GM12878 (cell line): ENCODE results near the gene IFIT1. TPM values are rescaled to one million over a fixed set of nuclear protein-coding genes. Genes with fewer than 3 reads are reported as not detected.

ENCODE experiments used
- JUND ChIP-seq: IDR thresholded peaks from 2 replicates; pipeline ENCODE4 v1.6.1; 2012; ENCODE audit warnings: low read depth, mild to moderate bottlenecking, low read length, improper control_type of control experiment, moderate library complexity
- KLF5 ChIP-seq: fragments of 450-650 bp; IDR thresholded peaks from 2 replicates; pipeline ENCODE4 v1.6.1; 2014; ENCODE audit warnings: mild to moderate bottlenecking; ENCODE audit not compliant: partially characterized antibody
- MEF2A ChIP-seq: IDR thresholded peaks from 2 replicates; pipeline ENCODE4 v1.6.1; 2011; ENCODE audit warnings: low read depth, mild to moderate bottlenecking, low read length, moderate library complexity; ENCODE audit not compliant: insufficient read depth
- MEF2B ChIP-seq: fragments of 450-650 bp; IDR thresholded peaks from 2 replicates; pipeline ENCODE4 v1.6.1; 2018; ENCODE audit warnings: mild to moderate bottlenecking, moderate library complexity; ENCODE audit not compliant: partially characterized antibody, poor library complexity, severe bottlenecking
- MXI1 ChIP-seq: fragments of 150-350 bp; IDR thresholded peaks from 2 replicates; pipeline ENCODE4 v1.6.1; 2011; ENCODE audit warnings: low read depth, mild to moderate bottlenecking, inconsistent platforms, low read length, improper control_type of control experiment
- PRDM15 ChIP-seq: fragments of 450-650 bp; formaldehyde crosslinking; IDR thresholded peaks from 2 replicates; pipeline ENCODE4 v1.4.0; 2020; ENCODE audit warnings: mild to moderate bottlenecking, moderate library complexity
- RELA ChIP-seq: fragments of 450-650 bp; IDR thresholded peaks from 2 replicates; pipeline ENCODE4 v1.8.0; 2014; ENCODE audit warnings: borderline replicate concordance; ENCODE audit not compliant: partially characterized antibody
- RELB ChIP-seq: fragments of 450-650 bp; IDR thresholded peaks from 2 replicates; pipeline ENCODE4 v1.6.1; 2017; ENCODE audit warnings: low read depth, mild to moderate bottlenecking, moderate library complexity
- polyA plus RNA-seq, 11 experiments: library from polyadenylated mRNA; depleted of rRNA in 4 of 11; unstranded in 6 of 11; stranded (reverse) in 5 of 11; fragments of >200 nt; fragmentation: Nextera tagmentation in 4 of 11; fragmentation: Illumina TruSeq in 1 of 11; extraction: Ambion mirVana in 4 of 11; extraction: Trizol in 1 of 11; gene quantifications; 1 replicate in 1 of 11; 2 replicates in 10 of 11; pipeline versions ENCODE4 v1.2.1 to v1.2.3, GENCODE V29; 2011 to 2016; ENCODE audit warnings: inconsistent platforms in 2 of 11, missing spikeins in 2 of 11, low read depth in 1 of 11
- total RNA-seq, 4 experiments: library from RNA; depleted of rRNA in 3 of 4; stranded (reverse); fragments of >200 nt in 3 of 4; fragmentation: Illumina TruSeq in 1 of 4; extraction: Trizol in 1 of 4; gene quantifications; 2 replicates each; pipeline versions ENCODE4 v1.2.1 to v1.2.3, GENCODE V29; 2013 to 2021

Gene IFIT1
- total and polyA plus RNA-seq, 10 of the 15 experiments (the other 5 are each of a cell fraction or from before 2014, with no cell fraction given) = 13.9 to 37.2 (median 22.3) TPM

- TF ChIP-seq RELB = no peak
- TF ChIP-seq MXI1 = no peak
- TF ChIP-seq RELA = no peak
- TF ChIP-seq KLF5 = no peak
- TF ChIP-seq MEF2B = no peak
- TF ChIP-seq MEF2A = no peak
- no peak for TF ChIP-seq JUND
- TF ChIP-seq PRDM15 (CRISPR knock-in tag) = no peak
Observed at GRCh38 chr10:89399956-89400355, 7.5 kb downstream of the IFIT1 start (continued).
